Suprapubic skin (tissue), 3 donors: ENCODE results near the gene IGSF23.

Source experiments
- CTCF ChIP-seq, 2 donors: fragments of 200-600 bp in 1 of 2; fragments of 450-650 bp in 1 of 2; sonication (generic) in 1 of 2; IDR thresholded peaks; one replicate each; pipeline ENCODE4 v1.5.1; 2016 to 2019; ENCODE audit warnings: antibody characterized with exemption in 2 of 2, mild to moderate bottlenecking in 1 of 2, moderate library complexity in 1 of 2
- POLR2A ChIP-seq, 2 donors: fragments of 450-650 bp; IDR thresholded peaks; one replicate each; pipeline ENCODE4 v1.6.1; 2017; ENCODE audit warnings: antibody characterized with exemption in 2 of 2, mild to moderate bottlenecking in 2 of 2, moderate library complexity in 2 of 2

GRCh38 chr19:44572581-44572900 lies 40.8 kb upstream of the IGSF23 start:
- no peak for TF ChIP-seq POLR2A (IDR thresholded peaks at IDR 0.05)
- TF ChIP-seq CTCF (IDR thresholded peaks at IDR 0.05) = no peak
